ENCODE results near the gene HSPA4L. TPM values are rescaled to one million over a fixed set of nuclear protein-coding genes. Genes with fewer than 3 reads are reported as not detected.
A peak's percentile ranks its signal among the peaks of the same experiment; 100 is the strongest.

HSPA4L gene
- total RNA-seq, 1 experiment from 2014 or later: 68.9 TPM

- CTCF ChIA-PET: interaction anchor here (0.9 to 1.6 kb wide), 3 partner anchors 29 to 135 kb away, joined by 4 to 6 read pairs (median 5); no protein-coding TSS in a partner anchor
- Mint-ChIP-seq H3K9me3 (ENCODE audit: unreplicated experiment) (peaks cover 4% of the 10 kb centered on the region), H3K27me3 (ENCODE audit: insufficient read depth, unreplicated experiment) (no peaks in the 10 kb centered on the region), H3K27ac (ENCODE audit: low read depth, unreplicated experiment) (peak overlapping the region; percentile 22), H3K36me3 (ENCODE audit: insufficient read depth, unreplicated experiment) (no peaks in the 10 kb centered on the region), H3K4me3 (ENCODE audit: unreplicated experiment) (no peak overlapping the region), H3K4me1 (ENCODE audit: insufficient read depth, unreplicated experiment) (no peaks in the 10 kb centered on the region)
- no TSS peak for BruUV-seq (replicated peaks)
- no peak for TF ChIP-seq CTCF (IDR thresholded peaks at IDR 0.05; ENCODE audit: unreplicated experiment)
- DNase-seq (ENCODE audit: unreplicated experiment): no peak
- POLR2A ChIA-PET: no interaction called here
- intact Hi-C loops (cut with micrococcal nuclease): no loop called here
These were observed 44.8 kb upstream of the HSPA4L start for GRCh38 chr4:127737295-127737694.

DNA sequence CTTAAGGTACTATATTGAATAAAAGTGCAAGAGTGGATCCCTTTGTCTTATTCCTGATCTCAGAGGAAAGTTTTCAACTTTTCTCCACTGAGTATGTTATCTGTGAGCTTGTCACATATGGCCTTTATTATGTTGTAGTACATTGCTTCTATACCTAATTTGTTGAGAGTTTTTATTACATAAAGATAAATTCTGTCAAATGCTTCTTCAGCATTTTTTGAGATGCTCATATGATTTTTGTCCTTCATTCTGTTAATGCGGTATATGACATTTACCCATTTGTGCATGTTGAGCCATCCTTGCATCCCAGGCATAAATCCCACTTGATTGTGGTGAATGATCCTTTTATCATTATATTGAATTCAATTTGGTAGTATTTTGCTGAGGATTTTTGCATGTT, 40.9 kb upstream of the HSPA4L start:
- TF ChIP-seq CTCF (IDR thresholded peaks at IDR 0.05; ENCODE audit: unreplicated experiment): no peak
- Mint-ChIP-seq H3K27ac (ENCODE audit: low read depth, unreplicated experiment) (no peak overlapping the region), H3K9me3 (ENCODE audit: unreplicated experiment) (peaks cover 12% of the 10 kb centered on the region), H3K36me3 (ENCODE audit: insufficient read depth, unreplicated experiment) (no peaks in the 10 kb centered on the region), H3K4me3 (ENCODE audit: unreplicated experiment) (no peak overlapping the region), H3K4me1 (ENCODE audit: insufficient read depth, unreplicated experiment) (no peaks in the 10 kb centered on the region), H3K27me3 (ENCODE audit: insufficient read depth, unreplicated experiment) (no peaks in the 10 kb centered on the region)
- ChIA-PET CTCF (interaction anchor here (3.7 kb wide), 1 partner anchor 8 kb away, joined by 21 read pairs; no protein-coding TSS in a partner anchor), POLR2A (no interaction called here)
- no TSS peak for BruUV-seq (replicated peaks)
- intact Hi-C loops (cut with micrococcal nuclease): no loop called here
- DNase-seq (ENCODE audit: unreplicated experiment): no peak

- no peaks in the 10 kb centered on the region for H3K36me3 Mint-ChIP-seq (ENCODE audit: insufficient read depth, unreplicated experiment)
- ChIA-PET POLR2A (interaction anchor here (0.5 to 1.1 kb wide), 2 partner anchors 9 to 10 kb away, joined by 3 to 4 read pairs; no protein-coding TSS in a partner anchor), CTCF (interaction anchor here (0.5 to 0.9 kb wide), 2 partner anchors 16 to 124 kb away, joined by 3 to 5 read pairs; no protein-coding TSS in a partner anchor)
- H3K4me3 Mint-ChIP-seq (ENCODE audit: unreplicated experiment): no peak overlapping the region
- intact Hi-C loops (cut with micrococcal nuclease): no loop called here
- no peak overlapping the region for H3K27ac Mint-ChIP-seq (ENCODE audit: low read depth, unreplicated experiment)
- BruUV-seq (replicated peaks): no TSS peak
- DNase-seq (ENCODE audit: unreplicated experiment): no peak
- no peaks in the 10 kb centered on the region for H3K27me3 Mint-ChIP-seq (ENCODE audit: insufficient read depth, unreplicated experiment)
- TF ChIP-seq CTCF (IDR thresholded peaks at IDR 0.05; ENCODE audit: unreplicated experiment): no peak
- no peaks in the 10 kb centered on the region for H3K4me1 Mint-ChIP-seq (ENCODE audit: insufficient read depth, unreplicated experiment)
- H3K9me3 Mint-ChIP-seq (ENCODE audit: unreplicated experiment): peaks cover 6% of the 10 kb centered on the region
These were observed 34.2 kb upstream of the HSPA4L start for GRCh38 chr4:127747883-127748282.

- Mint-ChIP-seq H3K9me3 (ENCODE audit: unreplicated experiment) (peaks cover 10% of the 10 kb centered on the region), H3K27me3 (ENCODE audit: insufficient read depth, unreplicated experiment) (no peaks in the 10 kb centered on the region), H3K4me3 (ENCODE audit: unreplicated experiment) (no peak overlapping the region), H3K27ac (ENCODE audit: low read depth, unreplicated experiment) (no peak overlapping the region), H3K36me3 (ENCODE audit: insufficient read depth, unreplicated experiment) (no peaks in the 10 kb centered on the region), H3K4me1 (ENCODE audit: insufficient read depth, unreplicated experiment) (no peaks in the 10 kb centered on the region)
- intact Hi-C loops (cut with micrococcal nuclease): no loop called here
- no TSS peak for BruUV-seq (replicated peaks)
- TF ChIP-seq CTCF (IDR thresholded peaks at IDR 0.05; ENCODE audit: unreplicated experiment): no peak
- CTCF ChIA-PET: interaction anchor here (0.6 to 0.7 kb wide), 3 partner anchors 86 to 775 kb away, joined by 3 to 4 read pairs (median 3); no protein-coding TSS in a partner anchor
- no peak for DNase-seq (ENCODE audit: unreplicated experiment)
- POLR2A ChIA-PET: no interaction called here
These were observed 33.2 kb upstream of the HSPA4L start for GRCh38 chr4:127748957-127749356.
